Measurements from ENCODE around the gene C17orf100. TPM values are rescaled to one million over a fixed set of nuclear protein-coding genes. Genes with fewer than 3 reads are reported as not detected.

The C17orf100 gene
- polyA plus RNA-seq, 1 donor (not counting 4 experiments of a cell fraction or from before 2014, with no cell fraction given), result 0.49 TPM

DNA sequence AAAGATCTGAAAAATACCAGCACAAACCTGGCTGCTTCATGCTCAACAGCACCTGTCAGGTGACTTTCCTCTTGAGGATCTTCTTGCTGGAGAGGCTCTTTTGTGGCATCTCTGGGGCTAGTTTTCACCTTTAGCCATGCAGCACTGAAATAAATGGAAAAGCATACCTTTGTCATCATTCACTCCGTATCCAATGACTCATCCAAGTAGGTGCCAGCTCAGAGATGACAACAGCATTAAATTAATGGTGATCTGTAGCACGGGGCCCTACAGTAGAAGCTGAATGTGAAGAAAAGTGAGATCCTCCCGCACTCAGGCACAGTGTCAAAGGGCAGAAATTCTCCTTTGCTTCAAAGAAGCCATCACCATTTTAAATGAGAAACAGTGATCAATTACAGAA, 43.2 kb upstream of the C17orf100 start:
- Histone ChIP-seq H4K20me1 (ENCODE audit: control insufficient read depth, extremely low read depth, insufficient read depth, low read length) (no peaks in the 10 kb centered on the region), H3K9me3 (ENCODE audit: control insufficient read depth, low read depth, low read length) (no peaks in the 10 kb centered on the region), H3K4me3 (ENCODE audit: control insufficient read depth in 2 of 3, extremely low read depth in 1 of 3, insufficient read depth in 2 of 3, low read depth in 1 of 3, low read length in 3 of 3) (no peak overlapping the region), H3K4me2 (ENCODE audit: control insufficient read depth, extremely low read depth, insufficient read depth, low read depth, low read length) (no peak overlapping the region), H3K4me1 (ENCODE audit: control insufficient read depth, extremely low read depth, insufficient read depth, low read length) (peaks cover 10% of the 10 kb centered on the region), H3K36me3 (ENCODE audit: control insufficient read depth in 2 of 2, extremely low read depth in 1 of 2, insufficient read depth in 2 of 2, low read length in 2 of 2) (peaks cover 9 to 45% of the 10 kb centered on the region in 2 experiments), H3K9me1 (ENCODE audit: control insufficient read depth, extremely low read depth, insufficient read depth, low read length) (no peaks in the 10 kb centered on the region), H3K27ac (ENCODE audit: control insufficient read depth, insufficient read depth, low read length) (no peak overlapping the region), H3K79me2 (ENCODE audit: control insufficient read depth, insufficient read depth, low read length) (no peaks in the 10 kb centered on the region), H3K27me3 (ENCODE audit: control insufficient read depth, extremely low read depth, insufficient read depth, low read length) (no peaks in the 10 kb centered on the region), H2AFZ (ENCODE audit: control insufficient read depth, low read length) (no peak overlapping the region), H3K9ac (ENCODE audit: control insufficient read depth, extremely low read depth, insufficient read depth, low read length) (no peak overlapping the region)
- DNase-seq (ENCODE audit: low read depth, low spot score), result peak; percentile 15
- peak; percentile 94 for FAIRE-seq
- no peak for TF ChIP-seq EZH2 (IDR thresholded peaks at IDR 0.05; ENCODE audit: low read length)
- TF ChIP-seq, protein P1, sequence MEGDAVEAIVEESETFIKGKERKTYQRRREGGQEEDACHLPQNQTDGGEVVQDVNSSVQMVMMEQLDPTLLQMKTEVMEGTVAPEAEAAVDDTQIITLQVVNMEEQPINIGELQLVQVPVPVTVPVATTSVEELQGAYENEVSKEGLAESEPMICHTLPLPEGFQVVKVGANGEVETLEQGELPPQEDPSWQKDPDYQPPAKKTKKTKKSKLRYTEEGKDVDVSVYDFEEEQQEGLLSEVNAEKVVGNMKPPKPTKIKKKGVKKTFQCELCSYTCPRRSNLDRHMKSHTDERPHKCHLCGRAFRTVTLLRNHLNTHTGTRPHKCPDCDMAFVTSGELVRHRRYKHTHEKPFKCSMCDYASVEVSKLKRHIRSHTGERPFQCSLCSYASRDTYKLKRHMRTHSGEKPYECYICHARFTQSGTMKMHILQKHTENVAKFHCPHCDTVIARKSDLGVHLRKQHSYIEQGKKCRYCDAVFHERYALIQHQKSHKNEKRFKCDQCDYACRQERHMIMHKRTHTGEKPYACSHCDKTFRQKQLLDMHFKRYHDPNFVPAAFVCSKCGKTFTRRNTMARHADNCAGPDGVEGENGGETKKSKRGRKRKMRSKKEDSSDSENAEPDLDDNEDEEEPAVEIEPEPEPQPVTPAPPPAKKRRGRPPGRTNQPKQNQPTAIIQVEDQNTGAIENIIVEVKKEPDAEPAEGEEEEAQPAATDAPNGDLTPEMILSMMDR (optimal IDR thresholded peaks at IDR 0.05 in 1 of 3, IDR thresholded peaks at IDR 0.05 in 1 of 3, conservative IDR thresholded peaks at IDR 0.05 in 1 of 3; ENCODE audit: extremely low read depth in 1 of 3, insufficient read depth in 2 of 3, low read length in 3 of 3), result no peak
- dilution Hi-C loops (cut with MboI; ENCODE audit: extremely low pct_ligation_motif_present, low sequenced_read_pairs), result no loop called here

DNA sequence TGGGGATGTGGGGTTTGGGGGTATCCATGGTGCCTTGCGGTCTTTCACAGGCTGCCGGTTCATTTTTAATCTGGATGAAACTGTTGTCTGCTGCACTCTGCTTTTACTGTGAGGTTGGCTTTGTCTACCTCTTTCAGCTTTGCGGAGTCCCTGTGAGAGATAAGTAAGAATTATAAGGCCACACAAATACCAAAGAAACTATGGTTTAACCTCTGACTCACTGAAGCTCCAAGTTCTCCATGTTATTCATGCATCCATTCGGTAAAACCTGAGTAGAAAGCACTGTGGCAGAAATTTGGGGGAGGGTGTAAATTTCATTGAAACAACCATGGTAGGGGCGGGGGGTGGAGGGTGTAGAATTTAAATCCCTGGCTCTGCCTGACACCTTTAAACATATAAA, 41.6 kb upstream of the C17orf100 start:
- DNase-seq (ENCODE audit: low read depth, low spot score) (no peak), FAIRE-seq (no peak)
- TF ChIP-seq, protein P1 (optimal IDR thresholded peaks at IDR 0.05 in 1 of 3, IDR thresholded peaks at IDR 0.05 in 1 of 3, conservative IDR thresholded peaks at IDR 0.05 in 1 of 3; ENCODE audit: extremely low read depth in 1 of 3, insufficient read depth in 2 of 3, low read length in 3 of 3), result no peak
- no peak for TF ChIP-seq EZH2 (IDR thresholded peaks at IDR 0.05; ENCODE audit: low read length)
- no peak overlapping the region for H3K27ac ChIP-seq (ENCODE audit: control insufficient read depth, insufficient read depth, low read length)
- no peak overlapping the region for H2AFZ ChIP-seq (ENCODE audit: control insufficient read depth, low read length)
- H3K79me2 ChIP-seq (ENCODE audit: control insufficient read depth, insufficient read depth, low read length), result peaks cover 2% of the 10 kb centered on the region
- H3K4me2 ChIP-seq (ENCODE audit: control insufficient read depth, extremely low read depth, insufficient read depth, low read depth, low read length), result no peak overlapping the region
- H3K9ac ChIP-seq (ENCODE audit: control insufficient read depth, extremely low read depth, insufficient read depth, low read length), result no peak overlapping the region
- H3K4me1 ChIP-seq (ENCODE audit: control insufficient read depth, extremely low read depth, insufficient read depth, low read length), result peaks cover 10% of the 10 kb centered on the region
- H4K20me1 ChIP-seq (ENCODE audit: control insufficient read depth, extremely low read depth, insufficient read depth, low read length), result no peaks in the 10 kb centered on the region
- H3K36me3 ChIP-seq (ENCODE audit: control insufficient read depth in 2 of 2, extremely low read depth in 1 of 2, insufficient read depth in 2 of 2, low read length in 2 of 2), result peaks cover 4 to 35% of the 10 kb centered on the region in 2 experiments
- dilution Hi-C loops (cut with MboI; ENCODE audit: extremely low pct_ligation_motif_present, low sequenced_read_pairs), result no loop called here
- no peak overlapping the region for H3K4me3 ChIP-seq (ENCODE audit: control insufficient read depth in 2 of 3, extremely low read depth in 1 of 3, insufficient read depth in 2 of 3, low read depth in 1 of 3, low read length in 3 of 3)
- H3K9me1 ChIP-seq (ENCODE audit: control insufficient read depth, extremely low read depth, insufficient read depth, low read length), result no peaks in the 10 kb centered on the region
- no peaks in the 10 kb centered on the region for H3K9me3 ChIP-seq (ENCODE audit: control insufficient read depth, low read depth, low read length)
- H3K27me3 ChIP-seq (ENCODE audit: control insufficient read depth, extremely low read depth, insufficient read depth, low read length), result no peaks in the 10 kb centered on the region

All from keratinocyte (primary cell).